ENCODE data around the gene GPER1. TPM values are rescaled to one million over a fixed set of nuclear protein-coding genes. Genes with fewer than 3 reads are reported as not detected.

Gene GPER1
- total and polyA plus RNA-seq, 2 donors (not counting 3 experiments of a cell fraction or from before 2014, with no cell fraction given) = 0.77 to 2.3 TPM

DNA sequence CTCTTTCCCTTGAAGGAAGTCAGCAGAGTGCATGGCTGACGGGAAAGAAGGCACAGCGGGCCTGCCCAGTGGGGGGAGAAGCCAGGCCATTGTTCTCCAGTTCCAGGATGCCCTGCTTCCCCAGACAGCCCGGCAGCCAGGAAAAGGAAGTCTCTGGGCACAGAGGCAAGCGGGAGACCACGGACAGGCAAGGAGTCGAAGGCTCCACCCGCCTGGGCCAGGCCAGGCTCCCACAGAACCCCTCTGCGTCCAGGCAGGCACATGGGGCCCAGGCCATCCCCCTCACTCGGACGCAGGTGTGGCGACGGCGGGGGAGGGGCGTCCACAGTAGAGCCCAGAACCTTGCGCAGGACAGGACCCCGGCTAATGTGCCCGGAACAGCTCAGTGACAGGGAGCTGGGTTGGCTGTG is 34.9 kb upstream of the GPER1 start:
- H3K79me2 ChIP-seq (ENCODE audit: control insufficient read depth, insufficient read depth, low read length) = no peaks in the 10 kb centered on the region
- H3K36me3 ChIP-seq (ENCODE audit: control insufficient read depth in 2 of 2, extremely low read depth in 1 of 2, insufficient read depth in 2 of 2, low read length in 2 of 2) = peaks cover 0 to 4% of the 10 kb centered on the region in 2 experiments
- no peaks in the 10 kb centered on the region for H4K20me1 ChIP-seq (replicated peaks; ENCODE audit: control insufficient read depth, extremely low read depth, insufficient read depth, low read length)
- ChIA-PET POLR2A (no interaction called here), CTCF (interaction anchor here (0.8 to 2.6 kb wide), 3 partner anchors 9 to 13 kb away, joined by 3 to 11 read pairs (median 6); partner anchors contain the start of gene GPR146)
- H3K27ac ChIP-seq (ENCODE audit: insufficient read depth, low read depth, low read length) = peak overlapping the region; percentile 86
- H3K9ac ChIP-seq (replicated peaks; ENCODE audit: extremely low read depth, insufficient read depth, low read length) = peak overlapping the region; percentile 63
- H3K9me1 ChIP-seq (replicated peaks; ENCODE audit: control insufficient read depth, extremely low read depth, insufficient read depth, low read length) = no peaks in the 10 kb centered on the region
- H2AFZ ChIP-seq (ENCODE audit: low read depth, low read length) = peak overlapping the region; percentile 64
- peak; percentile 93 for FAIRE-seq
- no peak overlapping the region for H3K4me3 ChIP-seq (replicated peaks in 1 of 3; ENCODE audit: insufficient read depth in 1 of 3, low read depth in 1 of 3, low read length in 3 of 3)
- TF ChIP-seq MYC (IDR thresholded peaks at IDR 0.05; ENCODE audit: low read depth, low read length) (no peak), EZH2 (IDR thresholded peaks at IDR 0.05; ENCODE audit: borderline replicate concordance, low read depth, low read length, severe bottlenecking) (no peak), POLR2AphosphoS5 (IDR thresholded peaks at IDR 0.05; ENCODE audit: insufficient read depth, low read depth, low read length) (no peak)
- TF ChIP-seq, protein P1, sequence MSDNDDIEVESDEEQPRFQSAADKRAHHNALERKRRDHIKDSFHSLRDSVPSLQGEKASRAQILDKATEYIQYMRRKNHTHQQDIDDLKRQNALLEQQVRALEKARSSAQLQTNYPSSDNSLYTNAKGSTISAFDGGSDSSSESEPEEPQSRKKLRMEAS (IDR thresholded peaks at IDR 0.05; ENCODE audit: insufficient read depth, insufficient read length) = no peak
- H3K4me1 ChIP-seq (ENCODE audit: control insufficient read depth, extremely low read depth, insufficient read depth, low read length) = peaks cover 58% of the 10 kb centered on the region
- no peak overlapping the region for H3K4me2 ChIP-seq (ENCODE audit: insufficient read depth, low read length)
- intact Hi-C loops (cut with micrococcal nuclease) = no loop called here
- dilution Hi-C loops (cut with MboI; ENCODE audit: extremely low pct_ligation_motif_present, low sequenced_read_pairs) = no loop called here
- DNase-seq (ENCODE audit: low read depth, low spot score) = peak; percentile 83
- no peaks in the 10 kb centered on the region for H3K9me3 ChIP-seq (replicated peaks; ENCODE audit: control insufficient read depth, insufficient read depth, low read length)
- H3K27me3 ChIP-seq (ENCODE audit: control insufficient read depth in 2 of 2, insufficient read depth in 2 of 2, low read length in 2 of 2) = no peaks in the 10 kb centered on the region
- no TSS peak for BruUV-seq (replicated peaks)

DNA sequence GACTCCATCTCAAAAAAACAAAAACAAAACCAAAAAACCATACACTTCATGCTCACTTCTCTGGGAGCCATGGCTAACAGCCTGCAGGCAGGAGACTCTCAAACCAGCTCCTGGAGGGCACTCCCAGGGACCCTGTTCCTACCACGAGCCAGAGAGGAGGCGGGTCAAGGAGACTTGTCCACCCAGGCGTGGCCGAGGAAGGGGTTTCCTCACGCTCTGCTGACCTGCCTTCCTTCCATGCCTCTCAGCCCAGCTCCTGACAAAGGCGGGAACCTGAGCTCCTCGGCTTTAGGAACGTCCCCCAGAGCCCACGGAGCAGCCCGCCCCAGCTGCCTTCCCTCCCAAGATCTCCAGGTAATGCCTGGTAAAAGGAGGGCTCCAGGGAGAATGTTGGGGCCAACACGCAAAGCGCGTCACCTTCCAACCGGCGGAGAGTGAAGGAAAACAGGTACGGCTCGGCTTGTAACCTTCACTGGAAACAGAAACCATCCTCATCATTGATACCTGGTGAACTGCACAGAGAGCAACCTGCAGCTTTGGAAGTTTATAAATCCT is 34.0 kb upstream of the GPER1 start:
- H3K79me2 ChIP-seq (ENCODE audit: control insufficient read depth, insufficient read depth, low read length) = no peaks in the 10 kb centered on the region
- peaks cover 53% of the 10 kb centered on the region for H3K4me1 ChIP-seq (ENCODE audit: control insufficient read depth, extremely low read depth, insufficient read depth, low read length)
- H2AFZ ChIP-seq (ENCODE audit: low read depth, low read length) = no peak overlapping the region
- POLR2A ChIA-PET = no interaction called here
- H3K27me3 ChIP-seq (ENCODE audit: control insufficient read depth in 2 of 2, insufficient read depth in 2 of 2, low read length in 2 of 2) = no peaks in the 10 kb centered on the region
- CTCF ChIA-PET = interaction anchor here (0.8 to 2.6 kb wide), 5 partner anchors 10 to 61 kb away, joined by 3 to 11 read pairs (median 6); partner anchors contain the start of gene GPR146
- no peak overlapping the region for H3K4me3 ChIP-seq (replicated peaks in 1 of 3; ENCODE audit: insufficient read depth in 1 of 3, low read depth in 1 of 3, low read length in 3 of 3)
- H4K20me1 ChIP-seq (replicated peaks; ENCODE audit: control insufficient read depth, extremely low read depth, insufficient read depth, low read length) = no peaks in the 10 kb centered on the region
- H3K36me3 ChIP-seq (ENCODE audit: control insufficient read depth in 2 of 2, extremely low read depth in 1 of 2, insufficient read depth in 2 of 2, low read length in 2 of 2) = peaks cover 0 to 10% of the 10 kb centered on the region in 2 experiments
- H3K9me3 ChIP-seq (replicated peaks; ENCODE audit: control insufficient read depth, insufficient read depth, low read length) = no peaks in the 10 kb centered on the region
- FAIRE-seq (no peak), DNase-seq (ENCODE audit: low read depth, low spot score) (no peak)
- dilution Hi-C loops (cut with MboI; ENCODE audit: extremely low pct_ligation_motif_present, low sequenced_read_pairs) = no loop called here
- no peak overlapping the region for H3K9ac ChIP-seq (replicated peaks; ENCODE audit: extremely low read depth, insufficient read depth, low read length)
- no peak overlapping the region for H3K27ac ChIP-seq (ENCODE audit: insufficient read depth, low read depth, low read length)
- no peaks in the 10 kb centered on the region for H3K9me1 ChIP-seq (replicated peaks; ENCODE audit: control insufficient read depth, extremely low read depth, insufficient read depth, low read length)
- no peak for TF ChIP-seq FOS (IDR thresholded peaks at IDR 0.05; ENCODE audit: borderline replicate concordance, insufficient read depth, low read length)
- TF ChIP-seq GATA2 (IDR thresholded peaks at IDR 0.05; ENCODE audit: insufficient read depth, insufficient read length, low read depth, low read length) = no peak
- TF ChIP-seq JUN (IDR thresholded peaks at IDR 0.05; ENCODE audit: borderline replicate concordance, insufficient read depth, insufficient read length, low read depth) = no peak
- no peak for TF ChIP-seq POLR2AphosphoS5 (IDR thresholded peaks at IDR 0.05; ENCODE audit: insufficient read depth, low read depth, low read length)
- TF ChIP-seq CTCF (IDR thresholded peaks at IDR 0.05; ENCODE audit: extremely low read depth in 1 of 2, insufficient read depth in 1 of 2, low read depth in 1 of 2, low read length in 2 of 2) = no peak
- no peak for TF ChIP-seq MYC (IDR thresholded peaks at IDR 0.05; ENCODE audit: low read depth, low read length)
- TF ChIP-seq, protein P1 (IDR thresholded peaks at IDR 0.05; ENCODE audit: insufficient read depth, insufficient read length) = no peak
- no peak for TF ChIP-seq EZH2 (IDR thresholded peaks at IDR 0.05; ENCODE audit: borderline replicate concordance, low read depth, low read length, severe bottlenecking)
- no peak for TF ChIP-seq POLR2A (IDR thresholded peaks at IDR 0.05; ENCODE audit: low read depth, low read length)
- no TSS peak for BruUV-seq (replicated peaks)
- intact Hi-C loops (cut with micrococcal nuclease) = no loop called here
- no peak overlapping the region for H3K4me2 ChIP-seq (ENCODE audit: insufficient read depth, low read length)
